Kidney epithelial cell (primary cell): Measurements from ENCODE around the gene HJURP. TPM values are rescaled to one million over a fixed set of nuclear protein-coding genes. Genes with fewer than 3 reads are reported as not detected.
"Not testable (repeated sequence)": the region's sequence is repeated elsewhere in the genome, so short reads cannot be mapped to it uniquely, and the experiment has no call there.

Experiments used
- DNase-seq: peaks from one replicate; pipeline ENCODE4 v3.0.0-alpha.2; 2010; ENCODE audit warnings: low read depth
- H3K27me3 ChIP-seq: 2 replicates; pipeline ENCODE4 v1.6.0; 2011; ENCODE audit warnings: low read length; ENCODE audit not compliant: control insufficient read depth, insufficient read depth
- H3K36me3 ChIP-seq: 2 replicates; pipeline ENCODE4 v1.5.1; 2011; ENCODE audit warnings: low read length; ENCODE audit not compliant: control insufficient read depth, insufficient read depth
- H3K4me3 ChIP-seq: 2 replicates; pipeline ENCODE4 v1.5.1; 2011; ENCODE audit warnings: low read depth, mild to moderate bottlenecking, control low read depth, low read length
- total RNA-seq: library from RNA; depleted of rRNA; stranded (reverse); fragments of >200 nt; gene quantifications from 2 replicates; pipeline ENCODE4 v1.2.3, GENCODE V29; 2015
- TF ChIP-seq, protein P1 (sequence below): IDR thresholded peaks from 2 replicates; pipeline ENCODE4 v1.5.1; 2011; ENCODE audit warnings: mild to moderate bottlenecking, moderate library complexity, low read length, control low read depth, inconsistent platforms; ENCODE audit not compliant: insufficient read depth, poor library complexity, severe bottlenecking

The HJURP gene, protein sequence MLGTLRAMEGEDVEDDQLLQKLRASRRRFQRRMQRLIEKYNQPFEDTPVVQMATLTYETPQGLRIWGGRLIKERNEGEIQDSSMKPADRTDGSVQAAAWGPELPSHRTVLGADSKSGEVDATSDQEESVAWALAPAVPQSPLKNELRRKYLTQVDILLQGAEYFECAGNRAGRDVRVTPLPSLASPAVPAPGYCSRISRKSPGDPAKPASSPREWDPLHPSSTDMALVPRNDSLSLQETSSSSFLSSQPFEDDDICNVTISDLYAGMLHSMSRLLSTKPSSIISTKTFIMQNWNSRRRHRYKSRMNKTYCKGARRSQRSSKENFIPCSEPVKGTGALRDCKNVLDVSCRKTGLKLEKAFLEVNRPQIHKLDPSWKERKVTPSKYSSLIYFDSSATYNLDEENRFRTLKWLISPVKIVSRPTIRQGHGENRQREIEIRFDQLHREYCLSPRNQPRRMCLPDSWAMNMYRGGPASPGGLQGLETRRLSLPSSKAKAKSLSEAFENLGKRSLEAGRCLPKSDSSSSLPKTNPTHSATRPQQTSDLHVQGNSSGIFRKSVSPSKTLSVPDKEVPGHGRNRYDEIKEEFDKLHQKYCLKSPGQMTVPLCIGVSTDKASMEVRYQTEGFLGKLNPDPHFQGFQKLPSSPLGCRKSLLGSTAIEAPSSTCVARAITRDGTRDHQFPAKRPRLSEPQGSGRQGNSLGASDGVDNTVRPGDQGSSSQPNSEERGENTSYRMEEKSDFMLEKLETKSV
- total RNA-seq: 6.5 and 13.4 TPM in 2 replicates

DNA sequence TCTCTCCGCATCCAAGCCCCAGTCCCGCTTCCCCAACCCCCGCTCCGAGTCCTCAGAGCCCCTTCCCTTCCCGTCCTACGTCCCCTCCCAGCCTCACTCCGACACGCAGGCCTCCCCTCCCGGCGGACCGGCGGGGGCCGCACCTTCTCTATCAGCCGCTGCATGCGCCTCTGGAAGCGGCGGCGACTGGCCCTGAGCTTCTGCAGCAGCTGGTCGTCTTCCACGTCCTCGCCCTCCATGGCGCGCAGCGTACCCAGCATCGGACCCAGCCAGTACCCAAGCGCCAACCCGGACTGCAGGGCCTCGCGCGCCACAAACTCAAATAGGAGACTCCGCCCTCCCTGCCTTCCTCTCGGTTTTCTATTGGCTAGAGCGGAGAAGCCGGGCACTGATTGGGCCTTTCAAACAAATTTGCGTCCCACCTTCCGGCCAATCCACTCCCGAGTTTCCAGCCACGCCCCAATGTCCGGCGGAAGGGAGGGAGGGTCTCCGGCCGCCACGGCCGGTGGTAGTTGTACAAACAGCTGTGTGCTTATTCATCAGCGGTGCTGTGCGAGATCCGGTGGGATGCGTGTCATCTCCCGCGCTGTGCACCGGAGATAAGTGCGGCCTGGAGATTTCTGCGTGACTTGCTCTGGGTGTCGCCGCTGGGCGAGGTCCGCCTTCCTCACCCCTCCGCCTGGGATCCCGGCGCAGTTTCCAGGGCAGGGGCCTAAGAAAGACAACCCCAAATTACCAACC is at the start of gene HJURP:
TSS of gene HJURP (minus strand) at position 295 of the 741 bp plus-strand sequence. CDS start at position 260, 35 bp downstream.
- Histone ChIP-seq H3K4me3 (peak within 1 kb of the TSS; percentile 96), H3K27me3 (no peaks in the 10 kb centered on the region), H3K36me3 (peaks cover 1% of the 10 kb centered on the region)
- DNase-seq: peak; percentile 84
- TF ChIP-seq, protein P1, sequence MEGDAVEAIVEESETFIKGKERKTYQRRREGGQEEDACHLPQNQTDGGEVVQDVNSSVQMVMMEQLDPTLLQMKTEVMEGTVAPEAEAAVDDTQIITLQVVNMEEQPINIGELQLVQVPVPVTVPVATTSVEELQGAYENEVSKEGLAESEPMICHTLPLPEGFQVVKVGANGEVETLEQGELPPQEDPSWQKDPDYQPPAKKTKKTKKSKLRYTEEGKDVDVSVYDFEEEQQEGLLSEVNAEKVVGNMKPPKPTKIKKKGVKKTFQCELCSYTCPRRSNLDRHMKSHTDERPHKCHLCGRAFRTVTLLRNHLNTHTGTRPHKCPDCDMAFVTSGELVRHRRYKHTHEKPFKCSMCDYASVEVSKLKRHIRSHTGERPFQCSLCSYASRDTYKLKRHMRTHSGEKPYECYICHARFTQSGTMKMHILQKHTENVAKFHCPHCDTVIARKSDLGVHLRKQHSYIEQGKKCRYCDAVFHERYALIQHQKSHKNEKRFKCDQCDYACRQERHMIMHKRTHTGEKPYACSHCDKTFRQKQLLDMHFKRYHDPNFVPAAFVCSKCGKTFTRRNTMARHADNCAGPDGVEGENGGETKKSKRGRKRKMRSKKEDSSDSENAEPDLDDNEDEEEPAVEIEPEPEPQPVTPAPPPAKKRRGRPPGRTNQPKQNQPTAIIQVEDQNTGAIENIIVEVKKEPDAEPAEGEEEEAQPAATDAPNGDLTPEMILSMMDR: no peak

DNA sequence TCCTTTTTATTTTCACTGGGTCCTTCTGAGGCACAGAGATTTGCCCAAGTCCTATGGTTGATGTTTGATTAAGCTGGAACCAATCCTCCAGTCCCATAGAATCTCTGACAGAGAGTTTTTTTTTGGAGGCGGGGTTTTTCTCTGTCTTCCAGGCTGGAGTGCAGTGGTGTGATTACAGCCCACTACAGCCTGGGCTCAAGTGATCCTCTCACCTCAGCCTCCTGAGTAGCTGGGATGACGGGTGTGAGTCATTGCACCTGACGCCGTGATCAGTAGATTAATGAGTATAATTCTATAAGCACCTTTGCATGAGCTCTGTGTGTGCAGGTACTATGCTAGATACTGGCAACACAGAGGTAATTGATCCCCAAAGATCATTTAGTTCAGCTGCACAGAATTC is 47.5 kb upstream of the HJURP start:
- no peak for DNase-seq
- H3K4me3 ChIP-seq: no peak overlapping the region
- no peaks in the 10 kb centered on the region for H3K36me3 ChIP-seq
- H3K27me3 ChIP-seq: peaks cover 2% of the 10 kb centered on the region
- TF ChIP-seq, protein P1: no peak

DNA sequence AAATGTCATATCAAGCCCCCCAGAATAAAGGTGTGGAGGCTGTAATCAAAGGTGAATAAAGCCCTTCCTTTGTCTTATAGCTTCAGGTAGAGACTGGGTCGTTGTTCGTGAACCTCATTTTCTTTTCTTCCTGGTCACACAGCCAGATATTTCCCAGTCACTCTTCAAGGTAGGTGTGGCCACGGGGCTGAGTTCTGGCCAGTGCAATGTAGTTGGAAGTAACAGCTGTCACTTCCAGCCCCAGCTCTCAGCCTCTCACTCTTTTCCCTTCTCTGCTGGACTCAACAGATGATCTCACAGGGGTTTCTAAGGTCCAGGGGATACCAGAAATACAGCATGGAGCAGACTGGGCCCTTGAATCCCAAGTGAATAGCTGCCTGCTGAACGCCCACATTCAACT is 47.0 kb upstream of the HJURP start:
- TF ChIP-seq, protein P1: no peak

DNA sequence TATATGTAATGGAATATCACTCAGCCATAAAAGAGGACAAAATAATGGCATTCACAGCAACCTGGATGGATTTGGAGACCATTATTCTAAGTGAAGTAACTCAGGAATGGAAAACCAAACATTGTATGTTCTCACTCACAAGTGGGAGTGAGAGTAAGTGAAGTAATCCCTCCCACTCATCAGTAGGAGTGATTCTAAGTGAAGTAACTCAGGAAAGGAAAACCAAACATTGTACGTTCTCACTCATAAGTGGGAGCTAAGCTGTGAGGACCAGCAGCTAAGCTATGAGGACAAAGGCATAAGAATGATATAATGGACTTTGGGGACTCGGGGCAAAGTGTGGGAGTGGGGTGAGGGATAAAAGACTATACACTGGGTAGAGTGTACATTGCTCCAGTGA is 41.9 kb upstream of the HJURP start:
- H3K4me3 ChIP-seq, H3K36me3 ChIP-seq, H3K27me3 ChIP-seq: not testable (repeated sequence)
- peak; percentile 5 for DNase-seq

More for the DNA sequence above, 47.0 kb upstream of the HJURP start:
- Histone ChIP-seq H3K36me3 (no peaks in the 10 kb centered on the region), H3K27me3 (peaks cover 2% of the 10 kb centered on the region), H3K4me3 (no peak overlapping the region)
- DNase-seq: no peak

DNA sequence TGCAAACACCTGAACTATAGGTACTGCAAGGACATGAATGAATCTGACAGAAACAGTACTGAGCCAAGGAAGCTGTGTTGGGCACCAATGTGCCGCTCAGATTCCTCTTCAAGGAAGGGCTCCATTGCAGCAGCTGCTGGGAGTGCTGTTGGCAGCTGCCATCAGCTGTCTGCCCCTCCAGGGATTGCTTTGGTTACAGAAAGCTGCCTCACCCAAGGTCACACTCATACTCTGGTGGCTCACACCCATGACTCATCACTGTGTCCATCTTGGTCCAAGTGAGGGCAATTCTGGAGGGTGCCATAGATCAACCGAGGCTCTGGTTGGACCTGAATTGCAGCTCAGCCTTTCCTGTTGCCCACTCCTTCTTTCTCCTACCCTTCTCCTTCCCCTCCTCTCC is 38.5 kb upstream of the HJURP start:
- no peaks in the 10 kb centered on the region for H3K36me3 ChIP-seq
- no peaks in the 10 kb centered on the region for H3K27me3 ChIP-seq
- DNase-seq: no peak
- TF ChIP-seq, protein P1: no peak
- no peak overlapping the region for H3K4me3 ChIP-seq

DNA sequence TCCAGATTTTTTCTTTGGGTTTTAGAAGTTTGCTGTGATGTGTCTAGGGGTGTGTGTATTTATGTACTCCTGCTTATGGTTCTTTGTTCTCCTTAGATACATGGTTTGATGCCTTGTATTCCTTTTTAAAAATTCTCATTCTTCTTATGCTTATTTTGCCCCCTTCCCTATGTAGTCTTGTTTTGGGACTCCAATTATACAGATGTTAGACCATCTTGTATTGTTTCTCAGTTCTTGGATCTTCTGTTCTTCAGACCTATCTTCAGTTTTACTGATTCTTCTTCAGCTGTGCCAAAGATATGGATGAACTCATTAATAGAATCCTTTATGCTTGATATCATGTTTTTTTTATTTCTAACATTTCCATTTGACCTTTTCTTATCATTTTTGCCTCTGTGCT is 28.0 kb upstream of the HJURP start:
- no peak overlapping the region for H3K4me3 ChIP-seq
- peaks cover under 1% of the 10 kb centered on the region for H3K27me3 ChIP-seq
- TF ChIP-seq, protein P1: no peak
- DNase-seq: no peak
- H3K36me3 ChIP-seq: no peaks in the 10 kb centered on the region

DNA sequence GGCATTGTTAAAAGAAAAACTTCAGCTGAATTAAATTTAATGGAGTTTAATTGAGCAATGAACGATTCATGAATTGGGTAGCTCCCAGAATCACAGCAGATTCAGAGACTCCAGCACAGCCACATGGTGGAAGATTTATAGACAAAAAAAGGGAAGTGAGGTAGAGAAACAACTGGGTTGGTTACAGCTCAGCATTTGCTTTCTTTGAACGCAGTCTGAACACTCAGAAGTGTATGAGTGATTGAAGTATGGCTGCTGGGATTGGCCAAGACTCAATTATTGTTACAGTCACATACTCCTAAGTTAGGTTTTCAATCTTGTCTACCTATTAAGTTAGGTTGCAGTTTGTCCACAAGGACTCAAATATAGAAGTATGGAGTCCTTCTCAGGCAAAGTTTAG is 17.8 kb upstream of the HJURP start:
- H3K36me3 ChIP-seq, DNase-seq, H3K27me3 ChIP-seq, H3K4me3 ChIP-seq: not testable (repeated sequence)
